Activated CD8-positive, alpha-beta memory T cell treated with anti-CD3 and anti-CD28 coated beads for 48 hours (primary cell): ENCODE measurements around the gene CHTF8.
"Not testable (repeated sequence)": the region's sequence is repeated elsewhere in the genome, so short reads cannot be mapped to it uniquely, and the experiment has no call there.

Experiments
- DNase-seq, 3 experiments: peaks; one replicate each; pipeline ENCODE4 v3.0.0-alpha.2; 2020; ENCODE audit warnings: low read depth in 2 of 3, low spot score in 2 of 3

Gene CHTF8, protein sequence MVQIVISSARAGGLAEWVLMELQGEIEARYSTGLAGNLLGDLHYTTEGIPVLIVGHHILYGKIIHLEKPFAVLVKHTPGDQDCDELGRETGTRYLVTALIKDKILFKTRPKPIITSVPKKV

DNA sequence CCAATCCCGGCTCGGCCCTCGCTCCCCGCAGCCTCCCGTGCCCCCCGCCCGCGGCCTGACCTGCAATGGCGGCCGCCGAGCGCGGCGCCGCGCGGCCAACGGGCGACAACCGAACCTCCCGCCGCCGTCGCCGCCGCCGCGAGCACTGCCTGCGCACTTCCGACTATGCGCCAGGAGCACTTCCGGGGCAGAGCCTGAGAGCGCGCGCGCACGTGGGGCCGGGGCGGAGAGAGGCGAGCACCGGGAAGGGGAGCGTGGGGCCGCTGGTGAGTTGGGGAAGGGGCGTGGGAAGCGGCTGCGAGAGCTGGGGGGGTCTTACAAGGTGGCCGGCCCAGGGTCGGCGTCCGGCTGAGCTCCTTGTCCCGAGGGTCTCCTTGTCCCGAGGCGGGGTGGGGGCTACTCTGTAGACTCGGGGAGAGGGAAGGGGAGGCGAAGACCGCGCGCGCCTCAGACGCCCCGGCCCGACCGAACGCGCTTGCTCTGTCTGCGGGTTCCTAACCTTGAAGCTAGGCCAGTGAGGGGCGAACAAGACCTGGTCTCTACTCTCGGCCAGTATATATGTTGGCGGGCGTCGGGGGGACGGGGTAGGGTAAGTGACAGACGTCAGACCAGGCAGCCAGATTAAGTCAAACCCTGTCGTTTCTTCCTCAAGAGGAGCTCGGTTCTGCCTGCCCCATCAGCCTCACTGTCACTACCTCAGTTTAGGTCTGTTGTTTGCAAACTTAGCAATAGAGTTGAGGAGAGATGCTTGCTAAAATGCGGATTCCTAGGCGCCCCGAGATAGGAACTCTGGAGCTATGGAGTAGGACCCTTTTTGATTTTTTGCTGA, at the start of gene CHTF8, which contains the start of gene UTP4:
CHTF8 (minus strand) TSS at position 165 of the 829 bp plus-strand sequence. CDS start 11,130 bp downstream, outside the sequence.
UTP4 (plus strand) TSS at position 226 of the 829 bp plus-strand sequence. CDS start 811 bp downstream, outside the sequence.
- DNase-seq, result peak; percentile 73 to 76 (median 73)

GRCh38 chr16:69180011-69180338, 47.6 kb upstream of the CHTF8 start:
- DNase-seq, result no peak

GRCh38 chr16:69179328-69180010, 47.1 kb upstream of the CHTF8 start:
- DNase-seq, result no peak

- no peak for DNase-seq
Measured at GRCh38 chr16:69176033-69176800, 43.8 kb upstream of the CHTF8 start.

DNA sequence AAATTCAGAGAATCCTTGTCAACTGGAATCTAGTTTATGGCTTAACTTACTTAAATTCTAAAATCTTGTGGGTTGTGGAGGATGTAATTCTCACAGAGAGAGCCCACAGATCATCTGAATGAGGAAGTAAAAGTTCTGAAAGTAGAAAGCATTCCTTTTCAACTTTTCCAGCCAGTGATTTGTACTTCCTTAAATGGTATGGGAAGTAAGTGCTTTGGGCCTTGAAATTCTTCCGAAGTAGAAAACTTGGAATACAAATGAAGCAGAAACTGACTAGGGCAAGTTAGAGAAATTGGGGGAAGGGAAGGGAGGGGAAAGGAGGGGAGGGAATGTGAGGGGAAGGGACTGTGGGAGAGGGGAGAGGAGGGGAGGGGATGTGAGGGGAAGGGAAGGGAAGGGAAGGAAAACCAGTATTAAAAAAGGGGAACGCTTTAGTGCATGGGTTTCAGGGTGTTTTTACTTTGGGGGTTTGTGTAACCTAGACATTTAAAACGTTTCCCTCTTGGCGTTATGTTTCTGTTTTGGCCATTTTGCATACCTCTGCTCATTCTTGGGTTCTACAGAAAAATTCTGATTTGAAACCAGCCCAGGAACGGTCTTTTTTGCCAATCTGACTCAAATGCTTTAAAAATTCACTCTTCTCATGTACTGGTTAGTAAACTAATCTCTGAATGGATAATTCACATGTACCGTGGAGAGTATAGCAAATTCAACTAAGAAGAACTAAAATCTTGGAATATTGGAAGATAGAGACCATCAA, 39.1 kb upstream of the CHTF8 start:
- DNase-seq, result no peak

GRCh38 chr16:69169607-69170352, 37.4 kb upstream of the CHTF8 start:
- DNase-seq, result no peak

GRCh38 chr16:69169051-69169450, 36.7 kb upstream of the CHTF8 start:
- no peak for DNase-seq

GRCh38 chr16:69166946-69167930, 34.9 kb upstream of the CHTF8 start:
- DNase-seq, result no peak

GRCh38 chr16:69166221-69166833, 33.9 kb upstream of the CHTF8 start:
- peak; percentile 28 to 62 (median 55) for DNase-seq

DNA sequence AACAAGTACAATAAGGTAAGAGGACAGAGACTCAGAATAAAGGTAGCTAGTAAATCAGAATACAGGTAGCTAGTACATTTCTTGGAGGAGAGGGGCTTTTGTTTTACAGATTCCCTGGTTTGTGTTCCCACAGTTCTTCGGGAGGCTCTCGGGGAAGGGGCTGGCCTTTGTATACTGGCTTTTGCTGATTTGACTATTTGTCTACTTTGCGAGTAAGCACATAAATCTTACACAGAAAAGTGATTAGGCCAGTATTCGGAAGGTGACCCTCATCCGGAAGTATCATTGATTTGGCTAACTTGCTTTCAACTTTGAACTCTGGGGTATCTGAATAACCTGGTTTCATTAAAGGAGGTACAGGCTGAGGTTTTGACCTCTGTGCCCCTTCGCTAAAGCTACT, 33.2 kb upstream of the CHTF8 start:
- DNase-seq, result no peak

DNA sequence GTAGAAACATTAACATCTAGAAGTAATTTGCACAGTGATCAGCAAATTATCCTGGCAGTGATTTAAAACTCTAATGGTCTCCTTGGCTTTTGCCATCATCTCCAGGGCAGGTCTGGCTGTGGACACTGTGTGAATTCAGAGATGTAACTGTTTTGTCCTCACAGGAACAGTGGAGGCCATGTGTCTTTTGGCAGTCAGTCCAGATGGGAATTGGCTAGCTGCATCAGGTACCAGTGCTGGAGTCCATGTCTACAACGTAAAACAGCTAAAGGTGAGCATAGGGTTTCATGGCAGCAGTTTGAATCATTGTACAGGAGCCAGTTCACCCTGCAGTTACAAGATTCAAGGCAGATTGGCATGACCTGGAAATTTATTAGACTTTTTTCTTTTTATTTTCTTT, 27.8 kb upstream of the CHTF8 start:
- DNase-seq, result no peak

DNA sequence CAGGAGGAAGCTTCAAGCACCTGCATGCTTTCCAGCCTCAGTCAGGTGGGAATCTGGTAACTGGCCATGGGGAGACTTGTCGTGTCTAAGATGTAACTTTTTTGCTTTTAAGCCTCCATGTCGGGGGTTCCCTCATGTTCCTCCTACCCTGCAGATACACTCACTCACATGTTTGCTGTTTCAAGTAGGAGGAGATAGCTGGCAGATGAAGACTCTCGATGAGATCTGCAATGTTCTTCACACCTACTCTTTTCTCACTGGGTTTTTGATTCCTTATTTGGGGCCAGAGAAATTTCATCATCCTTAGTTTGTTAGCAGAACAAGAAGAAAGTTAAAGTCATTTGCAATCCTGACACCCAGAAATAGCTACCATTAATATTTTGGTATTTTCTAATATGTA, 24.8 kb upstream of the CHTF8 start:
- no peak for DNase-seq

GRCh38 chr16:69150146-69150865, 17.9 kb upstream of the CHTF8 start:
- no peak for DNase-seq

GRCh38 chr16:69149621-69150020, 17.2 kb upstream of the CHTF8 start:
- DNase-seq, result not testable (repeated sequence)

DNA sequence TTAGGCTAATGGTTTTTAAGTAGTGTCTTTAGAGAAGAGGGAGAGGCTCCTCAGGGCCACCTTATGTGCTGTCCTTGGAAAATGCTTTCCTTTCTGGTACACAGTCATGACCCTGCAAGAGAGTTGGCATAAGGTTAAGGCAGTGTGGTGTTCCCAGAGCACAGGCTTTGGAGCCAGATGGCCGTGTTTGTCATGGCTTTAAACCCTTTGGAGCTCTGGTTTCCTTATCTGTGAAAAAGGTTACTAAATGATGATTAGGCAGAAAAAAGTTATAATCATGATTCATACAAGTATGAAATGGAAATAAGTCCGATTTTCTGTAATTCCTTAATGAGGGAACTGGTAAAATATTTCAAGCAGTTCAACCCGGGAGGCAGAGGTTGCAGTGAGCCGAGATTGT, 13.3 kb upstream of the CHTF8 start:
- DNase-seq, result no peak

DNA sequence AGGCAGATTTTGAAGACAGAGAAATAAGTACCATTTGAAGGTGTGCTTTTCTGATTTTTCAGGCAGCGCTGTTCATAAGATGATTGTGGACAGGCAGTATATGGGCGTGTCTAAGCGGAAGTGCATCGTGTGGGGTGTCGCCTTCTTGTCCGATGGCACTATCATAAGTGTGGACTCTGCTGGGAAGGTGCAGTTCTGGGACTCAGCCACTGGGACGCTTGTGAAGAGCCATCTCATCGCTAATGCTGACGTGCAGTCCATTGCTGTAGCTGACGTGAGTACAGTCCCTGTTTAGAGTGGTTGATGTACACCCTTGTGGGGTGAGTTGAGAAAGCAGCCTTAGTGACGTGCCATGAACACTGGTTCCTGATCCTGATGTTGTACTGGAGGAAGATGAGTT, 10.7 kb upstream of the CHTF8 start:
- no peak for DNase-seq

GRCh38 chr16:69141936-69142335, 9.5 kb upstream of the CHTF8 start:
- no peak for DNase-seq

DNA sequence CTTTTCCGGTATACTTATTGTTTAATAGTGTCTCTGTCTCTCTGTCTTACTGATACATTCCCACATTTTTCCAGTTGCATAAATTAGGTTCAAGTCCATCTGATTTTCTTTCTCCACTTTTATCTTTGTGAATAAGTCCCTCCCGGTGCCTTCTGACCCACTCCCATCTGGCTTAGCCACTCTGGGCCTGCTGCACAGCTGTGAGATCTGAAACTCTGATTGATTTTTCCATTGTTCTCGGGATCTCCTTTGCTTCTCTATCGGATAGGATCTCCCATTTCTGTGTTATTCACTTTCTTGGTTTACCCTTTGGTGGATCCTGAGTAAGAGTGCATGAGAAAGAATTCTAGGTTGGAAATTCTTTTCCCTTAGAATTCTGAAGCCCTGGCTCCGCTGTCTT, 8.6 kb upstream of the CHTF8 start:
- no peak for DNase-seq
